DLD1 (cell line): ENCODE data around the gene DNAJB8.

Experiments used
- in situ Hi-C: cut with HindIII; loops from 2 replicates; pipeline ENCODE4 v1.10.0; 2017; ENCODE audit warnings: low sequenced_read_pairs

The DNAJB8 gene

GRCh38 chr3:128427872-128428822, 38.5 kb downstream of the DNAJB8 start:
- in situ Hi-C loops, result no loop called here

DNA sequence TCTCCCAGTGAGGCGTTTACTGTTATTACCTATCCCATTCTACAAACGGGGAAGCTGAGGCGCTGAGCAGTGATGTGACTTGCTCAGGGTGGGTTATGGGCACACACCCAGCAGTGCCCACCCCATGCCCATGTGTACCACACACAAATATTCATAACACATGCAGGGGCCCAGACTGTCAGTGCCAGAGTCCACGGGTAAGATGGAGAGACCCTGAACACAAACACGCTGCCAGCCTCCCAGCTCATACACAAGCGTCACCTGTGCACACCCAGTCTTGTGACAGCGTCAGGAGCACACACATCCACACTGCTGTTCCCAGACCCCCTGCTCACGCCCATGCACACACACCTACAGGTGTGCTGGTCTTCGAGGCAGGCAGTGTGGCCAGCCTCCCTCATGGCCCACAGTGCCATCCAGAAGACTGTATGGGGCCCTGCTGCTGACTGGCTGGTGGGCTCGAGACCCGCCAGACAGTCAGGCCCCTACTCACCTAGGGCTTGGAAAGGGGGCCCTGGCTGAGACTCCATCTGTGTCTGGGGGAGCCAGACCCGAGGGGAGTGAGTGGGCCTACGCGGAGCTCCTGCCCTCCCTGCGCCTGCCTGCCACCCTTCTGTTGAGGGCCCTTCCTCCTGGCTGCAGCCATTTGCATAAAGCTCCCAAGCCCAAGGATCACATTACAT, 39.4 kb downstream of the DNAJB8 start:
- in situ Hi-C loops, result no loop called here

DNA sequence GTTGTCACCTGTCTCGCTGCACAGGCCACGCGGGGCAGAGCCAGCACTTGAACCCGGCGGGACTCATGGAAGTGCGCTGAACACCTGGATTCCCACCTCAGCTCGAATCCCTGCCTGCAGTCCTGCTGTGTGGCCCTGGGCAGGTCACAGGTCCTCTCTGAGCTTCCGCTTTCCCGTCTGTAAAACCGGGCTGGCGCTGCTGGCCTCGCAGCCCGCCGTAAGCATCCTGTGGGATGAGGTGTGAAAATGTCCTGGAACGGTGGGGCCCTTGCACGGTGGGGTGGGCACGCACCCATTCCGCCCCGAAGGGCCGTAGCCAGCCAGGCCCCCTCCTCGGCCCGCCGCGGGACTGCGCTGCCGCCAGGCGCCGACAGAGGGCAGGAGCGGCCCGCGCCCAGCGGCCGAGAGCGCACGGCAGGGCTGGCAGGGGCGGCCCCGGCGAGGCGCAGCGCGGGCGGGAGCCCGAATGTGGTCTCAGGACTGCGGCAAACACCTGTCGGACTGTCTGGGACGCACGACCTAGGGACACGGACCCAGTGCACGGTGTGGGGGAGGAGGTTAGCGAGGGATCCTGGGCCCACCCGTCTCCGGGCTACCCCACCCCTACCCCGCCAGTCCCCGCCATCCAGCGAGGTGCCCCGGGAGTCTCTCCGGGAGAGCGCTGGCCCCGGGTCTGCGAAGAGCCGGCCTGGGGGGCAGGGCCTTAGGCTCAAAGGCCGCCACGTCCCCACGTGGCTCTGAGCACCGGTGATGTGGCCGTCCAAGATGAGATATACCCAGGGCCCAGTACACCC, 40.4 kb downstream of the DNAJB8 start:
- in situ Hi-C loops, result no loop called here

- in situ Hi-C loops, result no loop called here
These were observed 40.9 kb downstream of the DNAJB8 start for GRCh38 chr3:128425846-128426127.

DNA sequence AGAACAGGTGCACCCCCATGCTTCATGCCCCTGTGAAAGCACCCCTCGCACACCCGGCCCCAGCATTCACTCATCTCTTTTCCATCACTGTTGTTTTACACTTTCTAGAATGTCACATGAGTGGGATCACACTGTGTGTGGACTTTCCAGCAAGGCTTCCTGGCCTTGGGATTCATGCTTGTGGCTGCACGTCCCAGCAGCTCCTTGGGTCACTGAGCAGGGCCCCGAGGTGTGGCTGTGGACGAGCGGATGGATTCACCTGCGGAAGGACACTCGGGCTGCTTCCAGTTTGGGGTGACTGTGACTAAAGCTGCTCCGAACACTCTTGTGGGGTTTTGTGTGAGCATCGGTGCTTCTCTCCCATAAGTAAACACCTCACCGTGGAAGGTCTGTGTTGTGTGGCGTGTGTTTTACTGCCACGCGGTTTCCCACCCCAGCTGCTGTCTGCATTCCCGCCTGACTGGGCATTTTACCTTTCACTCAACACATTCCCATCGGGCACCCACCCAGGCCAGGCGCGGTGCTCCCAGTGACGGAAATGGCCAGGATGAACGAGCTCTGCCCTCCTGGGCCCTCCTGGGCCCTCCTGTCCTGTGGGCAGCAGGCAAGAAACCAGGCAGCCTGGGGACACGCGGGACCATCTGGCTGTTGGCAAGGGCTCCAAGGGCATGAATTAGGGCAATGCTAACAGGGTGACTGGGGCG, 41.4 kb downstream of the DNAJB8 start:
- in situ Hi-C loops, result no loop called here

GRCh38 chr3:128424508-128425069, 42.1 kb downstream of the DNAJB8 start:
- in situ Hi-C loops, result no loop called here

DNA sequence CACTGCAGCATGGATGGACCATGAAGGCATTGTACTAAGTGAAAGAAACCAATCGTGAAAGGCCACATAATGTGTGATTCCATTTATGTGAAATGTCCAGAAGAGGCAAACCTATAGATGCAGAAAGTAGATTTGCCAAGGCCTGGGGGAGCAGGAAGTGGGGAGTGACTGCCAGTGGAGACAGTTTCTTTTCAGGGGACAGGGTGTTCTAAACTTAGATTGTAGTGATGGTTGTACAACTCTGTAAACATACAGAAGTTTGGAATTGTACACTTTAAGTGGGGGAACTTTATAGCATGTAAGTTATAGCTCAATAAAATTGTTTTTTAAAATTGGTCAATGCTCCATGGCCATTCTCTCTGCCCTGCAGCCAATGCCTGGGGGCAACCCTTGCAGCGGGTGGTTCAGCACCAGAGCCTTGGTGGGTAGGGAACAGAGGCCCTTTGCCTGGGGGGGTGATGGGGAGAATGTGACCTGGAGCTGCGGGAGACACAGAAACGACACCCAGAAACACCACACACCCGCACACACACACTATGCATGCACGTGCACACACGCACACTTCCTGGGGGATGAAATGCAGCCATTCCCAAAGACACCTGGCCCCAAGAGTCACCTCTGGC, 43.1 kb downstream of the DNAJB8 start:
- in situ Hi-C loops, result no loop called here

DNA sequence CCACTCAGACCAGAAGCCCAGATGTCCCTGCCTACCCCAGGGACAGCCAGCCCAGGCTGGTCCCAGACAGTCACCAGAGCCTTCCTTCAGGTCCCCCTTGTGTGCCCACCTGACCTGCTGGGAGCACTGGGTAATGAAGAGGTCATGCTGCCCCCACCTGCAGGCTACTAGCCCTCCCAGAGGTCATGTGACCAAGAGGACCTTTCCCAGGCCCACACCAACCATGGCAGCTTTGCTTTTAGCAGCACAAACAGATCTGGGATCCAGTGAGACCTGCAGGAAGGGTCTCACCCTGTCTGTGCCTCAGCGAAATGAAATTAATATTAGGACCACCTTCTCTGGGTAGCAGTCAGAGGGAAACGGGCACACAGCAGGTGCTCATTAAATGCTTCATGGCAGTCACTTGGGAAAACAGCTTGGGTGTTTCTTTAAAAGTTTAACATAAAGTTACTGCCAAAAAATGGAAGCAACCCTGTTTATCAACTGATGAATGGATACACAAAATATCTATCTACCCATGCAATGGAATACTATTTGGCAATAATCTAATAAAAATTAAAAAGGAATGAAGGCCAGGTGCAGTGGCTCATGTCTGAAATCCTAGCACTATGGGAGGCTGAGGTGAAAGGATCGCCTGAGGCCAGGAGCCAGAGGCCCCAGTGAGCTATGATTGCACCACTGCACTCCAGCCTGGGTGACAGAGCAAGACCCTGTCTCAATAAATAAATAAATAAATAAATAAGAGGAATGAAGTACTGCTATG, 43.7 kb downstream of the DNAJB8 start:
- in situ Hi-C loops, result no loop called here

DNA sequence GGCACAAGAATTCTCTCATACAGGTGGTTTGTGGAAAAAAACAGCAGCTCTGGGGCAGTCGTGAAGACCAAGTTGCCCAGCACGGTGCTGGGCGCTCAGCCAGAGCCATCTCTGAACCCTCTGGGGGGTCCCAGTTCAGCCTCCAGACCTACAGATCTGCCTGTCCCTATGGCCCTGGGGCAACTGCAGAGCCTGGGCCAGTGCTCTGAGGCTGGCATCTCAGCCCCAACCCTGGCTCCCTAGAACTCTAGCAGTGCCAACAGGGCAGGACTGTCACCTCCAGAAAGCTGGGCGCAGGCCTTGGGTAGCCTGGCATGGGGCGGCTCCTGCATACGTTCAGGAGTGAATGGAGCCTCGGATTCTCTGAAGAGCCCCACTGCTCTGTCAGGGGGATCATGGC, 44.7 kb downstream of the DNAJB8 start:
- in situ Hi-C loops, result no loop called here

DNA sequence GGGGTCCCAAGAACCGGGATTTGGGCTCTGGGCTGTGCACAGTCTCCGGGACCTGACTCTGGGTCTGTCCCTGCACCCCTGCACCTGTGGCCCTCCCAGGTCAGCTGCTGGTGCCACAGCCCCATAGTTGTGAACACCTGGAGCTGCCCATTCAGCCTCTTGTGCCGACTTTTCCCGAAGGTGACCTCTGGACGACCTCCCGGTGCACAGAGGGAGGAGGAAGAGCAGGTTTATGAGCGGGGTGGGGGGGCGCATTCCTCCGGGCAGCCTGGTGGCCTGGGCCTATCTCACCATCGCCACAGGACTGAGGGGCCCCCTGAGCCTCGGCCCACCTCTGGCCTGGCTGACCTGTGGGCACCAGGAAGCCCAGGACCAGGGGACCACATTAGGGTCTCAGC, 45.3 kb downstream of the DNAJB8 start:
- in situ Hi-C loops, result no loop called here

- in situ Hi-C loops, result no loop called here
These were observed 45.8 kb downstream of the DNAJB8 start for GRCh38 chr3:128420720-128421438.

GRCh38 chr3:128420289-128420688, 46.4 kb downstream of the DNAJB8 start:
- in situ Hi-C loops, result no loop called here

GRCh38 chr3:128419311-128419710, 47.4 kb downstream of the DNAJB8 start:
- in situ Hi-C loops, result no loop called here

DNA sequence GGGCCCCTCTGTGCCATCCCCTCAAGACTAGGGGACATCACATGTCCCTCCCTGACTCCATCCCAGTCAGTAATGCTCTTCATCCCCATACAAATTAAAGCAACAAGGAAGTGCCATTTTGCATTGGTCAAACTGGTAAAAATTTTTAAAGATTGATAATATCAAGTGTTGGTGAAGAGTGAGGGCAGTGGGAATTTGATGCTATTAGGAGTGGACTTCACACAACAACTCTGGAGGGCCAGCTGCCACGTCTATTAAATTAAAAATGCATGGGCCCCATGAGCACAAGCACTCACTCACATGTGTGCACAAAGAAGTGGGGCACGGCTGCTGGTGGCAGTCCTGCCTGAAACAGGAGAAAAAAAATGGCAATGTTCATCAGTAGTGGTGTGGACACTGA, 47.8 kb downstream of the DNAJB8 start:
- in situ Hi-C loops, result no loop called here

DNA sequence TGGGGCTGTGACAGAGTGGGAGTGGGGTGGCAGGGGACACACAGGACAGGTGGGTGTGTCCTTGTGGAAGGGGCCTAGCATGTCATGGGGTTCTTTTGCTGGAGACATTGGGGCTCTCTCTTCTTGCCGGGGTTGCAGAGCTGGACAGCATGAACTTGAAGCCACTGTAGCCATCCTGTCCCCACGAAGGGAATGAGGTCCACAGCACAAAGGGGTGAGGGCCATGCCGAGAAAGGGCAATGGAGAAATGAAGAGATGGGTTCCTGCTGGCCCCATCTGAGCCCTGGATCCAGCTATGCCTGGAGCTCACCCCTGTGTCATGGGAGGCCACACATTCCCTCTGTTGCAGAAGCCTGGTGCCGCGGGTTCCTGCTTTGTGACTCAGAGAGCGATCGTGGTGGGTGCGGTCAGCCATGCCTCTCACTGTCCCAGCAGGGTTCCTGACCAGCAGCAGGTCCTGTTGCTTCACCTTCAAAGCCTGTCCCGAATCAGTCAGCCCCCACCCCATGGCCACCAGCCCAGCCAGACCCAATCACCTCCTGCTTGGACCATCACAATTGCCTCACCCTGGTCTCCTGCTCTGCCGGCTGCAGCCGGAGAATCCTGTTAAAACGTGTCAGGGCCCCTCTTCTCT, 50.0 kb downstream of the DNAJB8 start:
- in situ Hi-C loops, result no loop called here

- in situ Hi-C loops, result no loop called here
These were observed 50.7 kb downstream of the DNAJB8 start for GRCh38 chr3:128415773-128416577.

- in situ Hi-C loops, result no loop called here
These were observed 51.4 kb downstream of the DNAJB8 start for GRCh38 chr3:128415200-128415772.
